ENCODE measurements around the gene PARVB.

DNA sequence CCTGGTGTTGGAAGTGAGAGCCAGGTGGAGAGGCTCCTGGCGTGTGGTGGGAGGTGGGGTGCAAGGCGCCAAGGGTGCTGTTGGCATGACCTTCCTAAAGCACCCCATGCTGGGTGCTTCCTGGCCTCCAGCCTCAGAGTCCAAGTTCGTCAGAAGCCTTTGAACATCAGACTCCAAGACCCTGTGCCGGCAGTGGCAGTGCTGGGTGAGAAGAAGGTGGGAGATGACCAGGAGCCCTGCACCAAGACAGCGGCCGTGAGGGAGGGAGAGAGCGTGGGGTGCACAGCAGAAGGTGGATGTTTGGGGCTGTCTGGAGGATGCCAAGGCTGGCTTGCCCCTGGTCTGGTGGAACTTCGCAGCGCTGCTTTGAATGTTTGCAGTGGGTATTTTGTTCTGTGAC, 29.7 kb upstream of the PARVB start:
- TF ChIP-seq EZH2 (IDR thresholded peaks at IDR 0.05; ENCODE audit: low read length, missing control alignments): no peak
- TF ChIP-seq, protein P1, sequence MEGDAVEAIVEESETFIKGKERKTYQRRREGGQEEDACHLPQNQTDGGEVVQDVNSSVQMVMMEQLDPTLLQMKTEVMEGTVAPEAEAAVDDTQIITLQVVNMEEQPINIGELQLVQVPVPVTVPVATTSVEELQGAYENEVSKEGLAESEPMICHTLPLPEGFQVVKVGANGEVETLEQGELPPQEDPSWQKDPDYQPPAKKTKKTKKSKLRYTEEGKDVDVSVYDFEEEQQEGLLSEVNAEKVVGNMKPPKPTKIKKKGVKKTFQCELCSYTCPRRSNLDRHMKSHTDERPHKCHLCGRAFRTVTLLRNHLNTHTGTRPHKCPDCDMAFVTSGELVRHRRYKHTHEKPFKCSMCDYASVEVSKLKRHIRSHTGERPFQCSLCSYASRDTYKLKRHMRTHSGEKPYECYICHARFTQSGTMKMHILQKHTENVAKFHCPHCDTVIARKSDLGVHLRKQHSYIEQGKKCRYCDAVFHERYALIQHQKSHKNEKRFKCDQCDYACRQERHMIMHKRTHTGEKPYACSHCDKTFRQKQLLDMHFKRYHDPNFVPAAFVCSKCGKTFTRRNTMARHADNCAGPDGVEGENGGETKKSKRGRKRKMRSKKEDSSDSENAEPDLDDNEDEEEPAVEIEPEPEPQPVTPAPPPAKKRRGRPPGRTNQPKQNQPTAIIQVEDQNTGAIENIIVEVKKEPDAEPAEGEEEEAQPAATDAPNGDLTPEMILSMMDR (conservative IDR thresholded peaks at IDR 0.05 in 1 of 2, IDR thresholded peaks at IDR 0.05 in 1 of 2; ENCODE audit: low read depth in 1 of 2, low read length in 2 of 2): no peak
